Measurements from ENCODE around the gene PHYHD1. TPM values are rescaled to one million over a fixed set of nuclear protein-coding genes. Genes with fewer than 3 reads are reported as not detected.

The PHYHD1 gene
- 2.7 and 2.9 TPM in 2 replicates for total RNA-seq

GRCh38 chr9:128920381-128921058 is at the start of gene PHYHD1:
TSS of gene PHYHD1 (plus strand) at chr9:128920982. CDS start at chr9:128922324, 1,342 bp downstream.
- intact Hi-C loops (cut with micrococcal nuclease): no loop called here

GRCh38 chr9:128877852-128878251 is 42.9 kb upstream of the PHYHD1 start:
- intact Hi-C loops (cut with micrococcal nuclease): no loop called here

- intact Hi-C loops (cut with micrococcal nuclease): loop anchor here (1.0 to 5.0 kb wide), 20 partner anchors 19 to 1095 kb away; partner anchors contain the start of genes CDK9, COQ4, CRAT and DOLK
Observed at GRCh38 chr9:128881884-128882676, 38.7 kb upstream of the PHYHD1 start, which contains the start of the genes KYAT1 and LRRC8A. TSS of gene KYAT1 (minus strand) at chr9:128881950. CDS start at chr9:128845405, 36,545 bp downstream. TSS of gene LRRC8A (plus strand) at chr9:128882133. CDS start at chr9:128907165, 25,032 bp downstream.

GRCh38 chr9:128882677-128883603 is 37.8 kb upstream of the PHYHD1 start:
- intact Hi-C loops (cut with micrococcal nuclease): loop anchor here (1.0 to 5.0 kb wide), 13 partner anchors 19 to 1096 kb away; partner anchors contain the start of genes CDK9, CRAT, DOLK and ENDOG

- intact Hi-C loops (cut with micrococcal nuclease): loop anchor here (5.0 kb wide), 3 partner anchors 698 to 1097 kb away; partner anchors contain the start of genes CDK9, NAIF1 and SLC25A25
Observed at GRCh38 chr9:128884164-128884563, 36.6 kb upstream of the PHYHD1 start.

GRCh38 chr9:128885376-128885775 is 35.4 kb upstream of the PHYHD1 start:
- intact Hi-C loops (cut with micrococcal nuclease): no loop called here

- intact Hi-C loops (cut with micrococcal nuclease): no loop called here
Observed at GRCh38 chr9:128885798-128886197, 35.0 kb upstream of the PHYHD1 start.

GRCh38 chr9:128886211-128886891 is 34.4 kb upstream of the PHYHD1 start:
- intact Hi-C loops (cut with micrococcal nuclease): no loop called here

GRCh38 chr9:128887049-128887448 is 33.7 kb upstream of the PHYHD1 start:
- intact Hi-C loops (cut with micrococcal nuclease): no loop called here

GRCh38 chr9:128887914-128888350 is 32.9 kb upstream of the PHYHD1 start:
- intact Hi-C loops (cut with micrococcal nuclease): no loop called here

- intact Hi-C loops (cut with micrococcal nuclease): no loop called here
Observed at GRCh38 chr9:128891321-128892220, 29.2 kb upstream of the PHYHD1 start.

- intact Hi-C loops (cut with micrococcal nuclease): no loop called here
Observed at GRCh38 chr9:128892221-128892921, 28.4 kb upstream of the PHYHD1 start.

GRCh38 chr9:128893354-128893753 is 27.4 kb upstream of the PHYHD1 start:
- intact Hi-C loops (cut with micrococcal nuclease): no loop called here

- intact Hi-C loops (cut with micrococcal nuclease): no loop called here
Observed at GRCh38 chr9:128894764-128895163, 26.0 kb upstream of the PHYHD1 start.

GRCh38 chr9:128895556-128895955 is 25.2 kb upstream of the PHYHD1 start:
- intact Hi-C loops (cut with micrococcal nuclease): no loop called here

GRCh38 chr9:128898382-128898781 is 22.4 kb upstream of the PHYHD1 start:
- intact Hi-C loops (cut with micrococcal nuclease): no loop called here

GRCh38 chr9:128898845-128899565 is 21.8 kb upstream of the PHYHD1 start:
- intact Hi-C loops (cut with micrococcal nuclease): no loop called here
